Activated T-cell treated with anti-CD3 and anti-CD28 coated beads, Interleukin-2, amount 50 U/mL, for 24 hours (primary cell): ENCODE measurements around the gene RFLNA.
"Not testable (repeated sequence)": the region's sequence is repeated elsewhere in the genome, so short reads cannot be mapped to it uniquely, and the experiment has no call there.

Source experiments
- DNase-seq: peaks from one replicate; pipeline ENCODE4 v3.0.0-alpha.2; 2020
- H3K27ac Mint-ChIP-seq: 2 replicates; pipeline ENCODE4 v1.8.0; 2020; ENCODE audit warnings: mild to moderate bottlenecking, mixed read lengths
- H3K27me3 Mint-ChIP-seq: 2 replicates; pipeline ENCODE4 v1.8.0; 2020; ENCODE audit warnings: mixed read lengths
- H3K36me3 Mint-ChIP-seq: 2 replicates; pipeline ENCODE4 v1.8.0; 2020; ENCODE audit warnings: low read depth, mixed read lengths
- H3K4me1 Mint-ChIP-seq: 2 replicates; pipeline ENCODE4 v1.8.0; 2020; ENCODE audit warnings: low read depth, mixed read lengths
- H3K4me3 Mint-ChIP-seq: 2 replicates; pipeline ENCODE4 v1.8.0; 2020; ENCODE audit warnings: mild to moderate bottlenecking, moderate library complexity, mixed read lengths
- H3K9me3 Mint-ChIP-seq: 2 replicates; pipeline ENCODE4 v1.8.0; 2020; ENCODE audit warnings: mixed read lengths

The RFLNA gene

DNA sequence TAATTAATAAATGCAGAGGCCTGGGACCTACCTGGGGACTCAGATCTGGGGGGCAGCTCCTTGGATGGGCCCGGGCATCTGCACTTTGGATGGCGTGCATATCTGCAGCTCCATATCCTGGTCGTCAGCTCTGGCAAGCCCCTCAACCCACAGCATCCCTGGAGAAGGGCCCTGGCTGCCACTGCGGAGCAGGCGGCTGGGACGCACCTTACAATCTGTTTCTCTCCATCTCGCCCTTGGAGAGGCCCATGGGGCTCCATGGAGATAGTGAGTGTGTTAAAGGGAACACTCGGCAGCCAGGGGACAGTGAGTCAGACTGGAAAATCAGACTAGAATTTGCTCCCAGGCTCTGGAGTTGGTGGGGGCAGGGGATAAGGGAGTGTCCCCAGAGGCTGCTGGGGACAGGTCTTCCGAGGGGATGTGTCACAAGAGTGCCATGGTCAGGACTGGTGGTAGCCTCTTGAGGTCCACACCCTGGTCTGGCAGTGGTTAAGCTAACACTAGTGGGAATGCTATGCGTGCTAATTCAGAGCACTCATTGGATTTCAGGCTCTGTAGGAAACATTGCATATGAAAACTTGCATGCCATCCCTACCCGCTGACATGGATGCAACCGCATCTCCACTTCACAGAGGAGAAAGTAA, 21.5 kb downstream of the RFLNA start:
- no peaks in the 10 kb centered on the region for H3K9me3 Mint-ChIP-seq
- DNase-seq: no peak
- no peak overlapping the region for H3K27ac Mint-ChIP-seq
- H3K27me3 Mint-ChIP-seq: no peaks in the 10 kb centered on the region
- no peaks in the 10 kb centered on the region for H3K4me1 Mint-ChIP-seq
- no peak overlapping the region for H3K4me3 Mint-ChIP-seq
- no peaks in the 10 kb centered on the region for H3K36me3 Mint-ChIP-seq

DNA sequence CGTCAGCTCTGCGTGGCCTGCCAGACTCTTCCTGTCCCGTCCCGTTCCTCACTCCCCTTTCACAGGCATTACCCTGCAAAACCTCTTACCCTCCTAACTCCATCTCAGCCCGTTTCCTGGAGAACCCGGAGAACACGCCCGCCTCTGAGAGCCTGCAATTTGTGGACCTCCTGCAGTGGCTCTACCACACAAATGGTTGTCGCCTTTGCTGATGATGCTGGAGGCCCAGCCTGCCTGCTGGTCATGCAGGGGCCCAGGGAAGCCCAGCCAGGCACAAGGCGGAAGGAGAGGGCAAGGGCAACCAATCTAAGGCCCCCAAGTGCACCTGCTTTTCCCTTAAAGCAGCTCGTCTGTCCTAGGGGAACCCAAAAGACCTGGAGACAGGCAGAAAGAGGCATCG, 22.5 kb downstream of the RFLNA start:
- Mint-ChIP-seq H3K4me1 (no peaks in the 10 kb centered on the region), H3K27ac (no peak overlapping the region), H3K27me3 (no peaks in the 10 kb centered on the region), H3K9me3 (no peaks in the 10 kb centered on the region), H3K36me3 (peaks cover 1% of the 10 kb centered on the region), H3K4me3 (no peak overlapping the region)
- DNase-seq: no peak

DNA sequence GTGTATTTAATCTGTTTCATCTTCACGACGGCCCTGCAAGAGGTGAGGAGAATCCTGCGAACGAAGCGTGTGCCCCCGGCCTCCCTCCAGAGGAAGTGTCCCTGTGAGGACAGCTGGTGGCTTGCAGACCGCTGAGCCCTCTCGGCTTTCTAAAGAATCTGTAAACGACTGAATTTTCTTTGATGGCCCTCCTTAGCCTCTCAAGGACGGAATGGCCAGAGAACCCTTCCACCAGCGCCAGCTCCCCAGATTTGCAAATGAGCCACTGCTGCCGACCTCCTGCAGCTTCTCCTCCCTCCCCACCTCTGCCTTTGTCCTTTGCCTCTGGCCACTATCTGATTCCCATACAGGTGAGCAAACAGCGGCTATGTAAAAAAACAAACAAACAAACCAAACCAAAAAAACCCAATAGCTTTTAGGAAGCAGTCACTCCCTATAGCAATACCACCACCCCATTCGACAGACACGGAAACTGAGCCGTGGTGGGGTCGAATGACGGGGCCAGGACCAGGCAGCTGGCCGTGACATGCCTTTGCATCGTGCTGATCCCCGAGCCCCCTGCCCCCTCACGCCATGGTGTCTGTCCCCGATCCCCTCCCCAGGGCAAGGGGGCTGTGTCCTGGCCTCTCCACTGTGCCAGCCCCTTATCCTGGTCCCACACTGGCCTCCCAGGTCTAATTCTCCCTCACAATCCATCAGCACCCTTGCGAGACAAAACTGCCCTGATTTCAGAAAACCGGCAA, 23.6 kb downstream of the RFLNA start:
- H3K9me3 Mint-ChIP-seq: peaks cover under 1% of the 10 kb centered on the region
- H3K4me3 Mint-ChIP-seq: no peak overlapping the region
- no peaks in the 10 kb centered on the region for H3K4me1 Mint-ChIP-seq
- H3K36me3 Mint-ChIP-seq: peaks cover 8% of the 10 kb centered on the region
- H3K27me3 Mint-ChIP-seq: no peaks in the 10 kb centered on the region
- no peak overlapping the region for H3K27ac Mint-ChIP-seq
- DNase-seq: no peak

DNA sequence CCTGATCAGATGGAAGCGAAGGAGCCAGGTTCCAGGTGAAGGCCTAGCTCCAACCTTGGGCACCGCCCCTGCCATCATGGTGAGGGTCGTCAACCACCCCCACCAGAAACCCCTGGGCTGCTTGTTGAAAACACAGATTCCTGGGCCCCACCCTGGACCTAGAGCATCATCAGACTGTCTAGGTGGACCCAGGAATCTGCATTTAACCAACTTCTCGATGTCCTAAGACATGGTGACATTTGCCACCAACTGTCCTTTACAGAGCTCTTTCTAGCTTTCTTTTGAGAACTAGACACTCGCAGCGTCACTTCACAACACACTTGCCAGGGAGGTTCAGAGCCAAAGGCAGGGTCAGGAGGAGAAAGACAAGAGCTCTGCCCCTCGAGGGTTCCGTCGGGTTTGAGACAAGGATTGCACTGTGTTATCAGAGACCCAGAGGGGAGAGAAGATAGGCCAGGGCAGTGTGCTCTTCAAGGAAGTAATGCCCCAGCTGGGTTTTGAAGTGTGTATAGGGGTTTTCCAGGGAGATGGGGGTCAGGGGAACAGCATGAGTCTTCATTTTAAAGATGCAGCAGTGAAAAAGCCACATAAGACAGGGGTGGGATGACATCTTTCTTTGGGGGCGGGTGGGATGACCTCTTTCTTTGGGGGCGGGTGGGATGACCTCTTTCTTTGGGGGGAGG, 24.6 kb downstream of the RFLNA start:
- Mint-ChIP-seq H3K27me3 (no peaks in the 10 kb centered on the region), H3K9me3 (peaks cover 11% of the 10 kb centered on the region), H3K36me3 (peaks cover 18% of the 10 kb centered on the region), H3K4me1 (no peaks in the 10 kb centered on the region), H3K4me3 (no peak overlapping the region), H3K27ac (peak overlapping the region; percentile 7)
- no peak for DNase-seq

DNA sequence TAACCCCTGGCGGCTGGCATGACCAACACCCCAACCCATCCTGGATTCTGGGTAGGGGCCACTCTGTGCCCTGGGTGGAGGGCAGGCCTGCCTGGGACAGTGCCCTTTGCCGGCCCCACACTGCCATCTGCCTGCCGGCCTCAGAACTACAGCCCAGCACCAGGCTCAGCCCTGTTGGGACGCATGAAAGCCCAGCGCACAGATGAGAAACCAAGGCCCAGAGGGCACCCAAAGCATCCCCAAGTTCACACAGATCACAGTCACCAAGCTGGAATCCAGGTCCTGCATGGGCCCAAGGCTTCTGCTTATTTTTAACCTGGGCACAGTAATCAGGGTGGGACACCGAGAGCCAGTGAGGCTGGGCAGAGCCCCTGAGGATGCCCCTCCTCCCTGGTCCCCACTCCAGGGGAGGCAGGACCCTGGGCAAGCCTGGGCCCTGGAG, 26.2 kb downstream of the RFLNA start:
- peaks cover 14% of the 10 kb centered on the region for H3K9me3 Mint-ChIP-seq
- no peaks in the 10 kb centered on the region for H3K4me1 Mint-ChIP-seq
- H3K27me3 Mint-ChIP-seq: no peaks in the 10 kb centered on the region
- H3K27ac Mint-ChIP-seq: no peak overlapping the region
- H3K36me3 Mint-ChIP-seq: peaks cover 31% of the 10 kb centered on the region
- peak; percentile 83 for DNase-seq
- H3K4me3 Mint-ChIP-seq: no peak overlapping the region

DNA sequence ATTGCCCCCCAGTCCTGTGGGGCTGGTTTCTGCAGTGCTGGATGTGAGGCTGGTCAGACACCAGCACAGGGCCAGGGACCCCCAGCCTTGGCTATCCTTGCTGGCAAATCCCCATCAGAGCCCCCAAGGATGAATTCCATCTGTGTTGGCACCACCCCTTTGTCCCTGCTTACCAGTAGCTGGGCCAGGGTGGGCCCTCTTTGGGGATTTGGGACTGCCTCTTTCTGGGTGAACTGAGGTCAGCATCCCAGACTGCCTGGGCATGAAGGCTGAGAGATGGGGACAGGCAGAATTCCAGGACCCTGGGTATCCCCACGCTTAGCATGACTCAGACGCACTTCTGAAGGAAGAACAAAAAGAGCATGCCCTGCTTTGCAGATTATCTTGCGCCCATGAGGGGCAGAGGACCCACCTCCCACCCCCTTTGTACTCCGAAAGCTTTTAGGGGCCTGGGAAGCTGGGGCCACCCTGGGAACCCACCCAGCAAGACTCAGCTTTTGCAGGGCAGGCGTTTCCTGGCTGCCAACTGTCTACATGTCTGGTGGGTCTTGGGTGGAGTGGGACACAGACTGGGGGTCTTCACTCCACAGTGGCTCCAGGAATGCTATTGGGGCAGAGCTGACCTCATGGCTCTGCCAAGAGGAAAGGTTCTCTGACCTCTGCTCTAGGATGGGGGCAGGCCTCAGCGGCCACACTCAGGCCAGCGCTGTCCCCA, 26.8 kb downstream of the RFLNA start:
- H3K27me3 Mint-ChIP-seq: no peaks in the 10 kb centered on the region
- H3K9me3 Mint-ChIP-seq: peaks cover 14% of the 10 kb centered on the region
- no peak overlapping the region for H3K4me3 Mint-ChIP-seq
- H3K27ac Mint-ChIP-seq: no peak overlapping the region
- H3K36me3 Mint-ChIP-seq: peaks cover 38% of the 10 kb centered on the region
- no peak for DNase-seq
- no peaks in the 10 kb centered on the region for H3K4me1 Mint-ChIP-seq

DNA sequence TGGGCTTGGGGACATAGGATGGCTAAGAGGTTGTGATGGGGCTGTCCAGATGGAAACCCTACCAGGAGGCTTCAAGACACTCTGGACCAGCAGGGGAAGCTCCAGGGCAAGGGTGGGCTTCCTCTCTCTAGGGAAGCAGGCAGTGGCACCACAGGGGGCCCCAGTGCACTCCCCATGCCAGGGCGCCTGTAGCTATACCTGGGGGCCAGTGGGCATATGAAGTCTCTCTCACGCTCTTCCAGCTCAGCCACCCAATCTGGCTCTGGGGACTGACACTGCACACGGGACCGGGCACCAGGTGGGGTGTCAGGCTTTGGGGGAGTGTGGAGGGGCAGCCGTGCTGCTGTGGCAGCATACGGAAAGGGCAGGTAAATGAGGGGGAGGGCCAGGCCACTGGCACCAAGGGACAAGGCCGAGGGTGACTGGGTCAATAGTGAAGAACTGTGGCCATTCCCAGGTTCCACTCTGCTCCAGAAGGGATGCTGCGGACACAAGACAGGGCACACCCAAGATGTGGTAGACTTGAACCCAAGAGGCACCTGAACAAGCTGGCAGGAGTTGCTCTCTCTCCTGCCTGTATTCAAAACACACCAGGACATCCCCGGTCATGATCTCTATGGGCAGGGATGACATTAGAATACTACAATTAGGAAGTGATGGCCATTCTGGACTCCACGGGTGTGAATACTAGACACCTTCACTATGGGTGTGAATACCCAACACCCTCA, 27.5 kb downstream of the RFLNA start:
- Mint-ChIP-seq H3K27me3 (no peaks in the 10 kb centered on the region), H3K4me1 (no peaks in the 10 kb centered on the region), H3K36me3 (peaks cover 44% of the 10 kb centered on the region), H3K9me3 (peaks cover 14% of the 10 kb centered on the region), H3K4me3 (no peak overlapping the region), H3K27ac (no peak overlapping the region)
- no peak for DNase-seq

DNA sequence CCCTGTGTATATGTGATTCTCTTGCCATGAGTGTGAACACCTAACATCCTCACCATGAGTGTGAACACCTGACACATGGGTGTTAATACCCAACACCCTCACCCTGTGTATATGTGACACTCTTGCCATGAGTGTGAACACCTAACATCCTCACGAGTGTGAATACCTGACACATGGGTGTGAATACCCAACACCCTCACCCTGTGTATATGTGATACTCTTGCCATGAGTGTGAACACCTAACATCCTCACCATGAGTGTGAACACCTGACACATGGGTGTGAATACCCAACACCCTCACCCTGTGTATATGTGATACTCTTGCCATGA, 28.1 kb downstream of the RFLNA start:
- H3K9me3 Mint-ChIP-seq: peaks cover 14% of the 10 kb centered on the region
- H3K27me3 Mint-ChIP-seq, H3K4me1 Mint-ChIP-seq, H3K27ac Mint-ChIP-seq, DNase-seq, H3K4me3 Mint-ChIP-seq: not testable (repeated sequence)
- H3K36me3 Mint-ChIP-seq: peaks cover 50% of the 10 kb centered on the region

GRCh38 chr12:124323771-124324530, 29.1 kb downstream of the RFLNA start:
- Mint-ChIP-seq H3K4me3 (no peak overlapping the region), H3K36me3 (peaks cover 58% of the 10 kb centered on the region), H3K4me1 (no peaks in the 10 kb centered on the region), H3K27me3 (no peaks in the 10 kb centered on the region), H3K27ac (no peak overlapping the region), H3K9me3 (peaks cover 14% of the 10 kb centered on the region)
- DNase-seq: no peak

DNA sequence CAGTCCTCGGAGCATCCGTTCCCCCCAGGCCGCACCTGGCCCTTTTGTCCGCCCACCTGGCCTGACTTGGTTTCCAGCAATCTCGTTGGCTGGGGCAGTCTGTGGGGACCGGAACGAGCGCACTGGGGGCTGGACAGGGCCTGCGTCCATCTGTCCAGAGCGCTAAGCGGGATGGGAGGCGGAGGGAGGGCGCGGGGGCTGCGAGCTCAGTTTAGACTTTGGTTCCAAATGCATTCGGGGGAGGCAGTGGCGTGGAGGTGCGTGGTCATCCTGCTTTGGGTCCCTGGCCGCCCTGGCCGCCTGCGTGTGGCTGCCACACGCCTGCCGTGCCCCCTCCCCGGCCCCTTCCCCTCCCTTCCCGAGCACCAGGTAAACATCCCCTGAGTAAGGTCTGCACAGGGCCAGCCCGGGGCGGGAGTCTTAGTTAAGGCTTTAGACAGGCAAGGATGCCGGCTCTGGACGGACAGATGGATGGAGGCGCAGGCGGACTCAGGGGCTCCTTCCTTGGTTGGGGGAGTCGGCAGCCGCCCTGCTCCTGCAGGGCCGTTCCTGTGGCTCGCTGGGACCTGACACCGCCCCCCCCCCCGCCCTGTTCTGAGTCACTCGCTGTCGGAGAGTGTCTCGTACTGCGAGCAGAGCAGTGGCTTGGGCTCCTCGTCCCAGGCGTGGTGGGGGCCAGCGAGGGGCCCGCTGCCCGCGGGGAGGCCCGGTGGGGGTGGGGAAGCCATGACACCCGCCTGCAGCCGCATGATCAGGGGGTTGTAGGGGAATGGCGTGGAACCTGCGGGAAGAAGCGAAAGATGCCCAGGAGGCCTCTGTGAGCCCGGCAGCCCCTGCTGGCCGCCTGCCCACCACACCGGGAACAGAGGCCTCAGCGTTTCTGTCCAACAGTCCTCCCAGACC, 30.2 kb downstream of the RFLNA start:
- no peaks in the 10 kb centered on the region for H3K27me3 Mint-ChIP-seq
- H3K36me3 Mint-ChIP-seq: peaks cover 68% of the 10 kb centered on the region
- DNase-seq: no peak
- peaks cover 14% of the 10 kb centered on the region for H3K9me3 Mint-ChIP-seq
- H3K4me3 Mint-ChIP-seq: no peak overlapping the region
- H3K27ac Mint-ChIP-seq: no peak overlapping the region
- H3K4me1 Mint-ChIP-seq: no peaks in the 10 kb centered on the region

DNA sequence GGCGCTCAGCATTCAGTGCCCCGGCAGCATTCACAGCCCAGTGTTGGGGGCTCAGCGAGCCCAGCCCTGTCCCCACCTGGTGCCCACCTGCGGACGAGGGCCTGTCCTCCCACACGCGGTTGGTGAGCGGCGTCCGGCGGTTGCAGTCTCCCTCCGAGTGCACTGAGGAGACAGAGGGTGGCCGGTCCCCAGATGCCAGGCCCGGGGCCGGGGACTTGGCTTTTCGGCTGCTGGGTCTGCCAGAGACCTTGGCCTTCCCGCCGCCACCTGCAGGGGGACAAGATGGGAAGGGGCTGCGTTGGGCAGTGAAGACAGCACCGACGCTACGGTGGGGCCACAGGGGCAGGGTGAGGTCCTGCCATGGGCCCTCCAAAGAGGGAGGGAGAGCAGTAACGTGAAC, 31.2 kb downstream of the RFLNA start:
- Mint-ChIP-seq H3K9me3 (peaks cover 14% of the 10 kb centered on the region), H3K4me1 (no peaks in the 10 kb centered on the region), H3K4me3 (no peak overlapping the region), H3K27ac (no peak overlapping the region), H3K27me3 (no peaks in the 10 kb centered on the region), H3K36me3 (peaks cover 76% of the 10 kb centered on the region)
- no peak for DNase-seq

- Mint-ChIP-seq H3K4me3 (no peak overlapping the region), H3K27ac (no peak overlapping the region), H3K36me3 (peaks cover 84% of the 10 kb centered on the region), H3K27me3 (no peaks in the 10 kb centered on the region), H3K4me1 (no peaks in the 10 kb centered on the region), H3K9me3 (peaks cover 14% of the 10 kb centered on the region)
- no peak for DNase-seq
Measured at GRCh38 chr12:124326871-124327270, 32.0 kb downstream of the RFLNA start.
